ENCODE data around the gene MIDN.

Gene MIDN

GRCh38 chr19:1296575-1297271, 48.3 kb downstream of the MIDN start:
- H3K4me1 ChIP-seq (ENCODE audit: low read length) = no peaks in the 10 kb centered on the region
- H3K36me3 ChIP-seq (replicated peaks; ENCODE audit: insufficient read depth, low read length) = no peaks in the 10 kb centered on the region
- no peaks in the 10 kb centered on the region for H3K79me2 ChIP-seq (ENCODE audit: low read length)
- no peaks in the 10 kb centered on the region for H3F3A ChIP-seq (ENCODE audit: insufficient read depth, low read length)
- H3K4me2 ChIP-seq (ENCODE audit: low read depth, low read length) = no peak overlapping the region
- no peak for DNase-seq
- H3K4me3 ChIP-seq (ENCODE audit: low read length) = no peak overlapping the region
- H3K9me3 ChIP-seq (replicated peaks; ENCODE audit: insufficient read depth, low read length) = no peaks in the 10 kb centered on the region
- TF ChIP-seq EZH2 (optimal IDR thresholded peaks at IDR 0.05; ENCODE audit: low read depth, low read length) (no peak), EZH2phosphoT487 (IDR thresholded peaks at IDR 0.05; ENCODE audit: low read length) (no peak)
- TF ChIP-seq, protein P1, sequence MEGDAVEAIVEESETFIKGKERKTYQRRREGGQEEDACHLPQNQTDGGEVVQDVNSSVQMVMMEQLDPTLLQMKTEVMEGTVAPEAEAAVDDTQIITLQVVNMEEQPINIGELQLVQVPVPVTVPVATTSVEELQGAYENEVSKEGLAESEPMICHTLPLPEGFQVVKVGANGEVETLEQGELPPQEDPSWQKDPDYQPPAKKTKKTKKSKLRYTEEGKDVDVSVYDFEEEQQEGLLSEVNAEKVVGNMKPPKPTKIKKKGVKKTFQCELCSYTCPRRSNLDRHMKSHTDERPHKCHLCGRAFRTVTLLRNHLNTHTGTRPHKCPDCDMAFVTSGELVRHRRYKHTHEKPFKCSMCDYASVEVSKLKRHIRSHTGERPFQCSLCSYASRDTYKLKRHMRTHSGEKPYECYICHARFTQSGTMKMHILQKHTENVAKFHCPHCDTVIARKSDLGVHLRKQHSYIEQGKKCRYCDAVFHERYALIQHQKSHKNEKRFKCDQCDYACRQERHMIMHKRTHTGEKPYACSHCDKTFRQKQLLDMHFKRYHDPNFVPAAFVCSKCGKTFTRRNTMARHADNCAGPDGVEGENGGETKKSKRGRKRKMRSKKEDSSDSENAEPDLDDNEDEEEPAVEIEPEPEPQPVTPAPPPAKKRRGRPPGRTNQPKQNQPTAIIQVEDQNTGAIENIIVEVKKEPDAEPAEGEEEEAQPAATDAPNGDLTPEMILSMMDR (IDR thresholded peaks at IDR 0.05; ENCODE audit: low read length) = no peak
- no peaks in the 10 kb centered on the region for H3K9me2 ChIP-seq (replicated peaks; ENCODE audit: insufficient read depth, low read length)
- no peak overlapping the region for H3K9ac ChIP-seq (ENCODE audit: low read length)
- no peak overlapping the region for H3K27ac ChIP-seq (ENCODE audit: low read length)
- no peaks in the 10 kb centered on the region for H4K20me1 ChIP-seq (ENCODE audit: insufficient read depth, low read length)
- peaks cover 97% of the 10 kb centered on the region for H3K27me3 ChIP-seq (replicated peaks; ENCODE audit: insufficient read depth, low read length)
- no peak overlapping the region for H2AFZ ChIP-seq (ENCODE audit: low read length)

DNA sequence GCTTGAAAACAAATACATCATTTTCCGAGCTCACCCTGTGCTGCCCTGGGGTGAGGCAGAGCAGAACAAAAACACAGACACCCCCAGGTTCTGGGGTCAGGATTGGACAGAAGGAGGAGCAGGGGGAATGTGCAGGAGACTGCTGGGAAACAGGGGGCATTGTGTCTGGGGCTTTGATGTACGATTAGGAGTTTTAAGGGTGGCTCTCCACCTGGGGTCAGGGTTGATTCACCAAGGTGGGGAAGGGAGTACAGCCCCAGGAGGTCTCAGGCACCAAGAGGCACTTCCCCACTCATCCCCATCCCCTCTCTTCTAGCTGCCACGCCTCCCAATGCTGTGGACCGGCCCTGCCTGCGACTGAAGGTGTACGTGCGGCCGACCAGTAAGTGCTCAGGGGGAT, 49.9 kb downstream of the MIDN start:
- no peak overlapping the region for H3K9ac ChIP-seq (ENCODE audit: low read length)
- H3K4me1 ChIP-seq (ENCODE audit: low read length) = no peaks in the 10 kb centered on the region
- TF ChIP-seq, protein P1 (IDR thresholded peaks at IDR 0.05; ENCODE audit: low read length) = no peak
- TF ChIP-seq EZH2 (optimal IDR thresholded peaks at IDR 0.05; ENCODE audit: low read depth, low read length) (no peak), EZH2phosphoT487 (IDR thresholded peaks at IDR 0.05; ENCODE audit: low read length) (no peak)
- H3K27me3 ChIP-seq (replicated peaks; ENCODE audit: insufficient read depth, low read length) = peaks cover 97% of the 10 kb centered on the region
- no peaks in the 10 kb centered on the region for H3F3A ChIP-seq (ENCODE audit: insufficient read depth, low read length)
- no peaks in the 10 kb centered on the region for H3K79me2 ChIP-seq (ENCODE audit: low read length)
- H3K27ac ChIP-seq (ENCODE audit: low read length) = no peak overlapping the region
- H3K4me3 ChIP-seq (ENCODE audit: low read length) = no peak overlapping the region
- H4K20me1 ChIP-seq (ENCODE audit: insufficient read depth, low read length) = no peaks in the 10 kb centered on the region
- no peak overlapping the region for H3K4me2 ChIP-seq (ENCODE audit: low read depth, low read length)
- no peaks in the 10 kb centered on the region for H3K9me2 ChIP-seq (replicated peaks; ENCODE audit: insufficient read depth, low read length)
- DNase-seq = no peak
- no peaks in the 10 kb centered on the region for H3K36me3 ChIP-seq (replicated peaks; ENCODE audit: insufficient read depth, low read length)
- H3K9me3 ChIP-seq (replicated peaks; ENCODE audit: insufficient read depth, low read length) = no peaks in the 10 kb centered on the region
- no peak overlapping the region for H2AFZ ChIP-seq (ENCODE audit: low read length)

GRCh38 chr19:1299801-1300200, 51.4 kb downstream of the MIDN start:
- Histone ChIP-seq H3K79me2 (ENCODE audit: low read length) (no peaks in the 10 kb centered on the region), H3K27ac (ENCODE audit: low read length) (no peak overlapping the region), H3K4me1 (ENCODE audit: low read length) (no peaks in the 10 kb centered on the region), H3K9me2 (replicated peaks; ENCODE audit: insufficient read depth, low read length) (no peaks in the 10 kb centered on the region), H3K36me3 (replicated peaks; ENCODE audit: insufficient read depth, low read length) (no peaks in the 10 kb centered on the region), H4K20me1 (ENCODE audit: insufficient read depth, low read length) (no peaks in the 10 kb centered on the region), H2AFZ (ENCODE audit: low read length) (no peak overlapping the region), H3K9ac (ENCODE audit: low read length) (no peak overlapping the region), H3K9me3 (replicated peaks; ENCODE audit: insufficient read depth, low read length) (no peaks in the 10 kb centered on the region), H3K4me3 (ENCODE audit: low read length) (no peak overlapping the region), H3F3A (ENCODE audit: insufficient read depth, low read length) (no peaks in the 10 kb centered on the region), H3K27me3 (replicated peaks; ENCODE audit: insufficient read depth, low read length) (peaks cover 97% of the 10 kb centered on the region), H3K4me2 (ENCODE audit: low read depth, low read length) (no peak overlapping the region)
- TF ChIP-seq EZH2phosphoT487 (IDR thresholded peaks at IDR 0.05; ENCODE audit: low read length) (no peak), EZH2 (optimal IDR thresholded peaks at IDR 0.05; ENCODE audit: low read depth, low read length) (peak; percentile 86)
- DNase-seq = no peak

Measured in MM.1S (cell line).